Immature natural killer cell (primary cell): ENCODE measurements around the gene ARFRP1. TPM values are rescaled to one million over a fixed set of nuclear protein-coding genes. Genes with fewer than 3 reads are reported as not detected.
A peak's percentile ranks its signal among the peaks of the same experiment; 100 is the strongest.

ENCODE experiments used
- DNase-seq, 3 donors: peaks; one replicate each; pipeline ENCODE4 v3.0.0; 2022; ENCODE audit warnings: mixed read lengths in 1 of 3
- H3K27ac Mint-ChIP-seq, 6 donors: one replicate each; pipeline ENCODE4 v1.8.0; 2020; ENCODE audit warnings: mixed read lengths in 6 of 6, mild to moderate bottlenecking in 5 of 6, inconsistent platforms in 4 of 6, moderate library complexity in 3 of 6
- H3K27me3 Mint-ChIP-seq, 3 donors: one replicate each; pipeline ENCODE4 v1.8.0; 2020 to 2021; ENCODE audit warnings: low read depth in 3 of 3, mild to moderate bottlenecking in 3 of 3, mixed read lengths in 3 of 3, moderate library complexity in 3 of 3, inconsistent platforms in 1 of 3
- H3K36me3 Mint-ChIP-seq, 3 donors: one replicate each; pipeline ENCODE4 v1.8.0; 2020; ENCODE audit warnings: mixed read lengths in 3 of 3, inconsistent platforms in 2 of 3, mild to moderate bottlenecking in 2 of 3
- H3K4me1 Mint-ChIP-seq, 2 donors: one replicate each; pipeline ENCODE4 v1.8.0; 2020; ENCODE audit warnings: inconsistent platforms in 2 of 2, mild to moderate bottlenecking in 2 of 2, mixed read lengths in 2 of 2, moderate library complexity in 1 of 2
- H3K4me3 Mint-ChIP-seq, 5 donors: one replicate each; pipeline ENCODE4 v1.8.0; 2020; ENCODE audit warnings: mild to moderate bottlenecking in 5 of 5, mixed read lengths in 5 of 5, inconsistent platforms in 3 of 5, moderate library complexity in 3 of 5
- H3K9me3 Mint-ChIP-seq, 6 donors: one replicate each; pipeline ENCODE4 v1.8.0; 2020; ENCODE audit warnings: mild to moderate bottlenecking in 6 of 6, mixed read lengths in 6 of 6, inconsistent platforms in 4 of 6, moderate library complexity in 3 of 6
- polyA plus RNA-seq, 3 donors: library from polyadenylated mRNA; unstranded; fragments of 300-500 nt; fragmentation: Illumina TruSeq; gene quantifications; one replicate each; pipeline ENCODE4 v1.2.3, GENCODE V29; 2021

The ARFRP1 gene
- polyA plus RNA-seq, 3 donors from 2014 or later, result 43.0 to 72.7 (median 54.3) TPM

GRCh38 chr20:63692436-63693082 is 15.2 kb downstream of the ARFRP1 start:
- Mint-ChIP-seq H3K4me1 (peaks cover 0 to 6% of the 10 kb centered on the region in 2 donors), H3K4me3 (peak overlapping the region in 3 of 5 donors; percentile 15 to 33 (median 33)), H3K27ac (peak overlapping the region in 3 of 6 donors; percentile 71 to 90 (median 82)), H3K36me3 (no peaks in the 10 kb centered on the region), H3K9me3 (peaks cover 0 to 4% (median 1%) of the 10 kb centered on the region in 6 donors), H3K27me3 (peaks cover 26 to 45% (median 36%) of the 10 kb centered on the region in 3 donors)
- DNase-seq, result no peak

- Mint-ChIP-seq H3K9me3 (peaks cover 0 to 4% (median 1%) of the 10 kb centered on the region in 6 donors), H3K27me3 (peaks cover 26 to 45% (median 36%) of the 10 kb centered on the region in 3 donors), H3K36me3 (no peaks in the 10 kb centered on the region), H3K4me3 (no peak overlapping the region), H3K27ac (peak overlapping the region in 2 of 6 donors; percentile 82 to 90), H3K4me1 (peaks cover 0 to 2% of the 10 kb centered on the region in 2 donors)
- DNase-seq, result no peak
Observed at GRCh38 chr20:63691711-63692435, 15.9 kb downstream of the ARFRP1 start.

GRCh38 chr20:63690898-63691710 is 16.7 kb downstream of the ARFRP1 start:
- no peak overlapping the region for H3K27ac Mint-ChIP-seq
- H3K4me1 Mint-ChIP-seq, result peaks cover 0 to 4% of the 10 kb centered on the region in 2 donors
- no peak for DNase-seq
- H3K4me3 Mint-ChIP-seq, result no peak overlapping the region
- peaks cover 25 to 43% (median 34%) of the 10 kb centered on the region in 3 donors for H3K27me3 Mint-ChIP-seq
- H3K9me3 Mint-ChIP-seq, result peaks cover 0 to 4% (median 1%) of the 10 kb centered on the region in 6 donors
- H3K36me3 Mint-ChIP-seq, result no peaks in the 10 kb centered on the region

- peaks cover 0 to 4% of the 10 kb centered on the region in 2 donors for H3K4me1 Mint-ChIP-seq
- no peaks in the 10 kb centered on the region for H3K36me3 Mint-ChIP-seq
- no peak overlapping the region for H3K27ac Mint-ChIP-seq
- H3K4me3 Mint-ChIP-seq, result no peak overlapping the region
- H3K9me3 Mint-ChIP-seq, result peaks cover 0 to 4% (median 1%) of the 10 kb centered on the region in 6 donors
- no peak for DNase-seq
- peaks cover 22 to 37% (median 33%) of the 10 kb centered on the region in 3 donors for H3K27me3 Mint-ChIP-seq
Observed at GRCh38 chr20:63690003-63690897, 17.5 kb downstream of the ARFRP1 start.

- H3K27ac Mint-ChIP-seq, result no peak overlapping the region
- H3K27me3 Mint-ChIP-seq, result peaks cover 20 to 29% (median 23%) of the 10 kb centered on the region in 3 donors
- peaks cover 0 to 4% of the 10 kb centered on the region in 2 donors for H3K4me1 Mint-ChIP-seq
- H3K36me3 Mint-ChIP-seq, result no peaks in the 10 kb centered on the region
- no peak overlapping the region for H3K4me3 Mint-ChIP-seq
- H3K9me3 Mint-ChIP-seq, result peaks cover 0 to 4% (median 1%) of the 10 kb centered on the region in 6 donors
- DNase-seq, result no peak
Observed at GRCh38 chr20:63689046-63690002, 18.5 kb downstream of the ARFRP1 start.

- H3K9me3 Mint-ChIP-seq, result no peaks in the 10 kb centered on the region
- DNase-seq, result no peak
- no peak overlapping the region for H3K27ac Mint-ChIP-seq
- peaks cover 0 to 5% (median 4%) of the 10 kb centered on the region in 3 donors for H3K36me3 Mint-ChIP-seq
- peaks cover 12 to 21% (median 17%) of the 10 kb centered on the region in 3 donors for H3K27me3 Mint-ChIP-seq
- H3K4me1 Mint-ChIP-seq, result peaks cover 0 to 3% of the 10 kb centered on the region in 2 donors
- no peak overlapping the region for H3K4me3 Mint-ChIP-seq
Observed at GRCh38 chr20:63688228-63689045, 19.3 kb downstream of the ARFRP1 start.

GRCh38 chr20:63687419-63688178 is 20.2 kb downstream of the ARFRP1 start:
- no peaks in the 10 kb centered on the region for H3K9me3 Mint-ChIP-seq
- no peak for DNase-seq
- H3K4me1 Mint-ChIP-seq, result peaks cover 0 to 3% of the 10 kb centered on the region in 2 donors
- no peak overlapping the region for H3K27ac Mint-ChIP-seq
- peaks cover 4 to 14% (median 10%) of the 10 kb centered on the region in 3 donors for H3K27me3 Mint-ChIP-seq
- H3K36me3 Mint-ChIP-seq, result peaks cover 0 to 6% (median 4%) of the 10 kb centered on the region in 3 donors
- no peak overlapping the region for H3K4me3 Mint-ChIP-seq

GRCh38 chr20:63686492-63687321 is 21.1 kb downstream of the ARFRP1 start:
- H3K27me3 Mint-ChIP-seq, result peaks cover 0 to 6% (median 4%) of the 10 kb centered on the region in 3 donors
- DNase-seq, result no peak
- peaks cover 0 to 6% (median 4%) of the 10 kb centered on the region in 3 donors for H3K36me3 Mint-ChIP-seq
- no peak overlapping the region for H3K27ac Mint-ChIP-seq
- no peaks in the 10 kb centered on the region for H3K9me3 Mint-ChIP-seq
- H3K4me1 Mint-ChIP-seq, result peaks cover 0 to 3% of the 10 kb centered on the region in 2 donors
- no peak overlapping the region for H3K4me3 Mint-ChIP-seq

- Mint-ChIP-seq H3K27me3 (peaks cover 0 to 2% (median 0%) of the 10 kb centered on the region in 3 donors), H3K9me3 (no peaks in the 10 kb centered on the region), H3K36me3 (peaks cover 0 to 6% (median 4%) of the 10 kb centered on the region in 3 donors), H3K27ac (no peak overlapping the region), H3K4me1 (peaks cover 0 to 3% of the 10 kb centered on the region in 2 donors), H3K4me3 (no peak overlapping the region)
- DNase-seq, result no peak
Observed at GRCh38 chr20:63686094-63686491, 21.7 kb downstream of the ARFRP1 start.

GRCh38 chr20:63685269-63686026 is 22.3 kb downstream of the ARFRP1 start:
- Mint-ChIP-seq H3K4me1 (peaks cover 0 to 3% of the 10 kb centered on the region in 2 donors), H3K27me3 (peaks cover 0 to 2% (median 0%) of the 10 kb centered on the region in 3 donors), H3K27ac (no peak overlapping the region), H3K4me3 (no peak overlapping the region), H3K9me3 (no peaks in the 10 kb centered on the region), H3K36me3 (peaks cover 0 to 6% (median 4%) of the 10 kb centered on the region in 3 donors)
- DNase-seq, result no peak
